GM12878 (cell line): ENCODE data around the gene FTH1. TPM values are rescaled to one million over a fixed set of nuclear protein-coding genes. Genes with fewer than 3 reads are reported as not detected.

Source experiments
- ATAC-seq: fragments of 200-7000 bp; cut with Tn5 transposase; 3 replicates; pipeline ENCODE4 v1.9.1; 2020; ENCODE audit warnings: mild to moderate bottlenecking, moderate library complexity
- BruUV-seq: library from RNA; stranded (reverse); fragments of 400-500 nt; replicated peaks from 2 replicates; lab custom pipeline; 2021; lab: Mats Ljungman, UMichigan
- CTCF ChIA-PET: fragments of 300-600 bp; sonication (Branson Sonifier 250); formaldehyde crosslinking; extraction: SDS; loops from one replicate; lab custom pipeline; 2021; ENCODE audit warnings: inconsistent platforms; lab: Yijun Ruan, JAX
- POLR2A ChIA-PET: fragments of 350-600 bp; formaldehyde crosslinking; extraction: SDS; loops from one replicate; lab custom pipeline; 2021; ENCODE audit warnings: inconsistent platforms; lab: Charles Lee
- RAD21 ChIA-PET: fragments of 300-600 bp; sonication (Branson Sonifier 250); formaldehyde crosslinking; loops from one replicate; lab custom pipeline; 2023; ENCODE audit warnings: antibody characterized with exemption; ENCODE audit not compliant: unreplicated experiment; lab: Charles Lee
- SMC1A ChIA-PET: fragments of 300-600 bp; sonication (Branson Sonifier 250); formaldehyde crosslinking; loops from one replicate; lab custom pipeline; 2023; ENCODE audit not compliant: unreplicated experiment, uncharacterized antibody; lab: Charles Lee
- DNase-seq: peaks from one replicate; pipeline ENCODE4 v3.0.0-alpha.2; 2011; ENCODE audit warnings: low read depth, low spot score
- FAIRE-seq: peaks from 3 replicates; lab custom pipeline; 2011; peaks lifted over from hg19 to GRCh38; lab: Jason Lieb, UNC
- H2AFZ ChIP-seq: 2 replicates; pipeline ENCODE4 v1.6.0; 2011; ENCODE audit warnings: low read depth, low read length, control low read depth; ENCODE audit not compliant: control insufficient read depth
- H3K27ac ChIP-seq: 2 replicates; pipeline ENCODE4 v1.5.1; 2011; ENCODE audit warnings: control low read depth; ENCODE audit not compliant: control insufficient read depth, insufficient read depth
- H3K27me3 ChIP-seq, 2 experiments: replicated peaks in 1 of 2; 2 replicates each; pipeline versions ENCODE4 v1.6.0 to v1.6.1; 2011; ENCODE audit warnings: low read length in 1 of 2; ENCODE audit not compliant: control insufficient read depth in 2 of 2, insufficient read depth in 2 of 2
- H3K36me3 ChIP-seq, 2 experiments: 2 replicates each; pipeline ENCODE4 v1.5.1; 2011; ENCODE audit warnings: low read length in 1 of 2; ENCODE audit not compliant: control insufficient read depth in 2 of 2, insufficient read depth in 2 of 2
- H3K4me1 ChIP-seq: 2 replicates; pipeline ENCODE4 v1.6.1; 2011; ENCODE audit warnings: mild to moderate bottlenecking, low read length, moderate library complexity, mixed read lengths; ENCODE audit not compliant: control insufficient read depth, insufficient read depth
- H3K4me2 ChIP-seq: 2 replicates; pipeline ENCODE4 v1.6.0; 2011; ENCODE audit warnings: control low read depth; ENCODE audit not compliant: control insufficient read depth, insufficient read depth
- H3K4me3 ChIP-seq: fragments of 200-600 bp; sonication (generic); 2 replicates; pipeline ENCODE4 v1.5.1; 2016
- H3K79me2 ChIP-seq: 2 replicates; pipeline ENCODE4 v1.6.0; 2011; ENCODE audit warnings: low read length; ENCODE audit not compliant: control insufficient read depth, insufficient read depth
- H3K9ac ChIP-seq: 2 replicates; pipeline ENCODE4 v1.8.0; 2011; ENCODE audit warnings: low read length, control low read depth, mixed read lengths; ENCODE audit not compliant: control insufficient read depth, insufficient read depth
- H3K9me3 ChIP-seq: replicated peaks from 3 replicates; pipeline ENCODE4 v1.5.1; 2011; ENCODE audit warnings: mild to moderate bottlenecking, low read length; ENCODE audit not compliant: control insufficient read depth, insufficient read depth
- H4K20me1 ChIP-seq: 2 replicates; pipeline ENCODE4 v1.6.0; 2011; ENCODE audit not compliant: control insufficient read depth, insufficient read depth
- HDGF ChIP-seq: fragments of 450-650 bp; IDR thresholded peaks from 2 replicates; pipeline ENCODE4 v1.6.1; 2016; ENCODE audit warnings: antibody characterized with exemption
- NFYB ChIP-seq: IDR thresholded peaks from 2 replicates; pipeline ENCODE4 v1.6.1; 2011; ENCODE audit warnings: low read depth, mild to moderate bottlenecking, low read length, improper control_type of control experiment, moderate library complexity; ENCODE audit not compliant: insufficient read depth
- NRF1 ChIP-seq: conservative IDR thresholded peaks from 2 replicates; pipeline ENCODE4 v1.6.1; 2011; ENCODE audit warnings: mild to moderate bottlenecking, low read depth, low read length, improper control_type of control experiment
- POLR2AphosphoS5 ChIP-seq: IDR thresholded peaks from 2 replicates; pipeline ENCODE4 v1.6.1; 2011; ENCODE audit warnings: mild to moderate bottlenecking, low read length, inconsistent platforms
- TCF3 ChIP-seq: IDR thresholded peaks from 2 replicates; pipeline ENCODE4 v1.6.1; 2012; ENCODE audit warnings: low read depth, mild to moderate bottlenecking, low read length, borderline replicate concordance; ENCODE audit not compliant: insufficient read depth
- USF1 ChIP-seq: IDR thresholded peaks from 2 replicates; pipeline ENCODE4 v1.6.1; 2011; ENCODE audit warnings: borderline replicate concordance, low read depth, mild to moderate bottlenecking, moderate library complexity, mixed read lengths, low read length; ENCODE audit not compliant: insufficient read depth; ENCODE audit errors: extremely low read length
- ZNF24 ChIP-seq: fragments of 450-650 bp; IDR thresholded peaks from 2 replicates; pipeline ENCODE4 v1.6.1; 2017; ENCODE audit warnings: antibody characterized with exemption, mild to moderate bottlenecking
- WGBS: methylation state at CpG from one replicate; pipeline ENCODE4 v1.1.6; 2016; ENCODE audit warnings: low lambda C conversion rate; ENCODE audit not compliant: insufficient replicate concordance, insufficient coverage; ENCODE audit errors: missing lambda C conversion rate; 5-methylcytosine and 5-hydroxymethylcytosine counted together
- in situ Hi-C: fragments of 300-500 bp; cut with MboI; formaldehyde crosslinking; loops from 9 replicates; pipeline ENCODE4 v1.14.3; 2018; ENCODE audit warnings: mixed read lengths
- intact Hi-C: fragments of 100-400 bp; cut with micrococcal nuclease; formaldehyde crosslinking; loops from one replicate; pipeline ENCODE4 v1.14.2; 2022; ENCODE audit not compliant: unreplicated experiment
- polyA plus RNA-seq, 11 experiments: library from polyadenylated mRNA; depleted of rRNA in 4 of 11; unstranded in 6 of 11; stranded (reverse) in 5 of 11; fragments of >200 nt; fragmentation: Nextera tagmentation in 4 of 11; fragmentation: Illumina TruSeq in 1 of 11; extraction: Ambion mirVana in 4 of 11; extraction: Trizol in 1 of 11; gene quantifications; 1 replicate in 1 of 11; 2 replicates in 10 of 11; pipeline versions ENCODE4 v1.2.1 to v1.2.3, GENCODE V29; 2011 to 2016; ENCODE audit warnings: inconsistent platforms in 2 of 11, missing spikeins in 2 of 11, low read depth in 1 of 11
- total RNA-seq, 4 experiments: library from RNA; depleted of rRNA in 3 of 4; stranded (reverse); fragments of >200 nt in 3 of 4; fragmentation: Illumina TruSeq in 1 of 4; extraction: Trizol in 1 of 4; gene quantifications; 2 replicates each; pipeline versions ENCODE4 v1.2.1 to v1.2.3, GENCODE V29; 2013 to 2021

Gene FTH1
- total and polyA plus RNA-seq, 10 of the 15 experiments (the other 5 are each of a cell fraction or from before 2014, with no cell fraction given), result 289 to 4,154 (median 960) TPM

GRCh38 chr11:62010935-62011528, 43.6 kb upstream of the FTH1 start:
- 97% methylated on average over 4 of the region's 4 CpGs for WGBS
- RAD21 ChIA-PET, result interaction anchor here (1.2 kb wide), 1 partner anchor 71 kb away, joined by 4 read pairs; no protein-coding TSS in a partner anchor
- Histone ChIP-seq H3K79me2 (no peaks in the 10 kb centered on the region), H4K20me1 (no peaks in the 10 kb centered on the region), H2AFZ (no peak overlapping the region), H3K36me3 (no peaks in the 10 kb centered on the region), H3K27ac (no peak overlapping the region), H3K4me2 (no peak overlapping the region), H3K4me3 (no peak overlapping the region), H3K4me1 (peaks cover 6% of the 10 kb centered on the region), H3K27me3 (no peaks in the 10 kb centered on the region), H3K9me3 (no peaks in the 10 kb centered on the region; the same call in 1 of the 3 replicates), H3K9ac (no peak overlapping the region)
- intact Hi-C loops (no loop called here), in situ Hi-C loops (no loop called here)
- ATAC-seq, result no peak
- DNase-seq, result no peak
- TF ChIP-seq ZNF24, result no peak
- TF ChIP-seq POLR2AphosphoS5, result no peak
- TF ChIP-seq USF1, result no peak
- TF ChIP-seq TCF3, result no peak
- TF ChIP-seq NRF1, result no peak
- CTCF ChIA-PET, result interaction anchor here (1.0 to 1.2 kb wide), 2 partner anchors 65 to 71 kb away, joined by 3 to 4 read pairs; no protein-coding TSS in a partner anchor
- SMC1A ChIA-PET, result interaction anchor here (0.6 to 0.7 kb wide), 2 partner anchors 14 to 34 kb away, joined by 3 to 4 read pairs; no protein-coding TSS in a partner anchor
- POLR2A ChIA-PET, result no interaction called here
- no TSS peak for BruUV-seq
- no peak for FAIRE-seq

DNA sequence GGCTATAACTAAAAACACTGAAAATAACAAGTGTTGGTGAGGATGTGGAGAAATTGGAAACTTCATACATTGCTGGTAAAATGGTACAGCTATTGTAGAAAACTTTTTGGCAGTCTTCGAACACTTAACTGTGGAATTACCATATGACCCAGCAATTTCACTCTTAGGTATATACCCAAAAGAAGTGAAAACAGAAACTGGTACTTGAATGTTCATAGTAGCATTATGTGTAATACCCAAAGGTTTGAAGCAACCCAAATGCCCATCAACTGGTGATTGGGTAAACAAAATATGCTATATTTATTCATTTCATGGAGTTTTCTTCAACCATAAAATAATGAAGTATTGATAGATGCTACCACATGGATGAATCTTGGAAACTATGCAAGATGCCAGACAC, 40.8 kb upstream of the FTH1 start:
- Histone ChIP-seq H3K79me2 (no peaks in the 10 kb centered on the region), H4K20me1 (no peaks in the 10 kb centered on the region), H3K9me3 (no peaks in the 10 kb centered on the region; the same call in 1 of the 3 replicates), H3K36me3 (no peaks in the 10 kb centered on the region), H3K4me1 (peaks cover 12% of the 10 kb centered on the region), H3K9ac (no peak overlapping the region), H3K27me3 (no peaks in the 10 kb centered on the region), H3K4me3 (no peak overlapping the region), H3K27ac (no peak overlapping the region), H2AFZ (no peak overlapping the region), H3K4me2 (no peak overlapping the region)
- in situ Hi-C loops (no loop called here), intact Hi-C loops (no loop called here)
- ATAC-seq (peak; percentile 52), FAIRE-seq (no peak), DNase-seq (no peak)
- peak; percentile 55 for TF ChIP-seq NFYB
- no peak for TF ChIP-seq HDGF
- BruUV-seq, result no TSS peak
- POLR2A ChIA-PET, result interaction anchor here (0.6 kb wide), 1 partner anchor 252 kb away, joined by 3 read pairs; no protein-coding TSS in a partner anchor
- RAD21 ChIA-PET, result no interaction called here
- SMC1A ChIA-PET, result no interaction called here
- CTCF ChIA-PET, result no interaction called here
- WGBS, result 6% methylated on average over 1 of the region's 1 CpG
